Superior temporal gyrus (tissue), 1 donor: ENCODE data around the gene PWP1.

Experiments
- DNase-seq: peaks from one replicate; pipeline ENCODE4 v3.0.0-alpha.2; 2016; ENCODE audit errors: extremely low spot score

PWP1 gene

DNA sequence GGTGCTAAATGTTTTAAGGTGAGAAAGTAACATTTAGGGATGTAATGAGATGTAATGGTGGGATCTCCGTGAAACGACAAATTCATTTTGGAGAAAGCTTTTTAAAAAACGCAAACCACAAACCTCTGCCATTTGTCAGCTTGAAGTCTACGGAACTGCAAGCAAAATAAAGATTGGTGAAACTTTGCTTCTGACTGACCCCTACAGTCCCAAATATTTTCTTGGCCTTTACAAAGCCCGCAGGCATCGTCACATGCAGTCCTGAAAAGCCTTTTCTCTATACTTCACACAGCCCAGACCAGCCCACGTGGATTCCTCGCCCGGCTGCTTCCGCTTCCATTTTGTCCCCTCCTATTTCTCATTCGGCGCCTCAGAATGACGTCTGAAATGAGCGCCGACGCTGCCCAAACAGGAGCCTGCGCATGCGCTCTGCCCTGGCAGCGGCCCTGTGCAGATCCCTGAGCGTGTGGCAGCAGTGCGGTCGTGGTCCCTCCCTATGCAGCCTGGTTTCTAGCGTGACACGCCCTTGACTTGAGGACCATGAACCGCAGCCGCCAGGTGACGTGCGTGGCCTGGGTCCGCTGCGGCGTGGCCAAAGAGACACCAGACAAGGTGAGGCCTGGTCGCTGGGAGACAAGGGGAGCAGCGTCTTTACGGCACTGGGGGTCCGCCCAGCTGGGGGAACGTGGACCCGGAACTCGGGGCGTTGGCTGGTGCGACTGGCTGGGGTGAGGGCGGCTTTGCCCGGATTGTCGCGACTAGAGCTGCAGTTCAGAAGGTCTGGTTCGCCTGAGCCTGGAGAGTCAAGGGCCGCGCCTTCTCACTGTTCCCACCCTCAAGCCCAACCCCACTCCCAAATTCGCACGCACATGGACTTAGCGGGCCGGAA is at the start of gene PWP1:
PWP1 (plus strand) TSS at position 440 of the 889 bp plus-strand sequence; CDS start at position 541, 101 bp downstream.
- DNase-seq = peak; percentile 98

DNA sequence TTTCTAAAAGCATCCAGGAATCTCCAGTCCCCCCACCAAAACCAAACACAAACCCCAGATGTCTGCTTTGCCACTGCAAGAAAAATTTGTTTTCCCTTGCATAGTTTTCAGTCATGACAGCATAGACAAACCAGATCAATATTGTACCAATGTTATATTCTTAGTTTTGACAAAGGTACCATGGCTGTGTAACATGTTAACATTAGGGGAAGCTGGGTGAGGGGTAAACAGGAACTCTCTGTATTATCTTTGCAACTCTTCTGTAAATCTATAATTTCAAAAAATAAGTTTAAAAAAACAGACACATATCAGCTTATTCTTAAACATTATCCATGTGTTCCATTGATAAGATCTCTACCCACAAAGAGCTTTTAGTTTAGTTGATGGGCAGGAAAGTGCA is 44.4 kb upstream of the PWP1 start:
- DNase-seq = no peak

DNA sequence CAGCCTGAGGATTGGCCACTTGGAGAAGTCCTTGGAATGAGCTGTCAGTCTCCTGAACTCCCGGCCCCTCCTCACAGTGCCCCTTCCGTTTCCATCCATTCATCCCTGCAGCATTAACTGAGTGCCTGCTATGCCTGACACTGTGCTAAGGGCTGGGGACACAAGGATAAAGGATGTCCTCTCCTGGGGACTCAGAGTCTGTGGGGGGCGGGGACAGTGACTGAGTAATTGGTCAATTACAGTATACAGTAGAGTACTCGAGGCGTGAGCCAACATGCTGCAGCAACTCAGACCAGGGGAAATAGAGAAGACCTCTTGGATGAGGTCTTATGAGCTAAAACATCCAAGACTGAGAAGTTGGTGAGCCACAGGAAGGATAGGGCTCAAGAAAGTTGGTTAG is 43.4 kb upstream of the PWP1 start:
- DNase-seq = no peak

DNA sequence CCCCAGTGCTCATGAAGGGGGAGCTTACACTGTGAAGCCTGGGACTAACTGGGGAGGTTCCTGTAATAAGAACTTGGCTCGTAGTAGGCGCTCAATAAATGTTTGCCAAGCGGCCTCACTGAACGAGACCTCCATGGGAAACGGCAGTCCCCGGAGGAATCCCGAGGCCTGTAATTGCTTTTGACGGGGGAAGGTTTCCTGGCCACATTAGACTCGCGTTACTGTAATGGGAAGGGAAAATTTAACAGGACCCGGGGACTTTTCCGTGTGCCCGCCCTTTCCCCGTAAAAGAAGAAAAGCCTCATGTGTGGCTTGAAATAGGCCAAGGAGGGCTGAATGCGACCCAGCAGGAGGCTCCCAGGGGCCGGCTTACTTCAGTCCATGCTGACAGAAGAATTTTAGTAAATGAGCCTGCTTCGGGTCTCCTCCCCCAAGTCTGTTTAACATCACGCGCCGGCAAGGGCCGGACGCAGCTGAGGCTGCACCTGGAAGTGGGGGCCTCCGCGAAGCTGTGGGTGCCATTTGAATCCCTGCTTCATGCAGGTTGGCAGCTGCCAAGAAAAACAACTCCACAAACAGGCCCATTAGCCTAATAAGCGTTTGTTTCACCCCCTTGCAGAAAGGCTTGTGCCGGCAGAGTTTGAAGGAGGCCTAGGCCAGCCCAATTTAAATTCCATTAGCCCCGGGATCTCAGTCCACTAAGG is 39.8 kb upstream of the PWP1 start:
- DNase-seq = peak; percentile 17

DNA sequence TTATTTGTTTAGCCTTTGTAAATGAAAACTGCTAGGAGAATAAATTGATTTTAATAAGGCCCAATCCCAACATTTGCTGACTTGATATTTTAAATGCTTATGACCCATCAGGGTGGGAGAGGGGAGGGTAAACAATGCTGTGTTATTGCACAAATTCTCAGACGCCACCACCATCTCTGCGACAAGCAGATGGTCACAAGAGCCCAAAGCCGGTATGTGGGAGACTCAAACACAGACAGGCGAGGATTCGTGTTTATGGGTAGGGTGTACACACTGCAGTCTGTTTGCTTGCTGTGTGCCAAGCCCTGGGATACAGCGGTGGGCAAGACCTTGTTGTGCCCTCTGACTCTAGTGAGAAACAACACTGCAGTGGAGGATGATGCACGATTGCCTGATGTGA is 39.2 kb upstream of the PWP1 start:
- no peak for DNase-seq

DNA sequence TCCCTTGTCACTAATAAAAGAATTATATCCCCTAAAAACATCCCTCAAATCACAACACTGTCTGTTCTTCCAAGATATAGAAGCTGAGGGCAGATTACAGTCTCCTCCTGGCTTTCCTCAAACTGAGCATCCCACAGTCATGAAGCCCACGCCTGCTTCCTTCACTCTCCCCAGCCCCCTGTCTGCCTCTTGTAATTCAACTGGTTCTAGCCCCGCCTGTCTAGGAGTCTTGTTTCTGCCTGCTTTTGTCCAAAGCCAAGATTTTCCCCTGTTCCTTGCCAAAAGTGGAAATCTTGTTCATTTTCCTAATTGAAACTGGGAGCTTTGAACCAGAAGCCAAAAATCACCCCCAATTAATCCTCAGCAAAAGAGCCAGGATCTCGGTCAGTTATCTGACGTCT is 35.9 kb upstream of the PWP1 start:
- no peak for DNase-seq

DNA sequence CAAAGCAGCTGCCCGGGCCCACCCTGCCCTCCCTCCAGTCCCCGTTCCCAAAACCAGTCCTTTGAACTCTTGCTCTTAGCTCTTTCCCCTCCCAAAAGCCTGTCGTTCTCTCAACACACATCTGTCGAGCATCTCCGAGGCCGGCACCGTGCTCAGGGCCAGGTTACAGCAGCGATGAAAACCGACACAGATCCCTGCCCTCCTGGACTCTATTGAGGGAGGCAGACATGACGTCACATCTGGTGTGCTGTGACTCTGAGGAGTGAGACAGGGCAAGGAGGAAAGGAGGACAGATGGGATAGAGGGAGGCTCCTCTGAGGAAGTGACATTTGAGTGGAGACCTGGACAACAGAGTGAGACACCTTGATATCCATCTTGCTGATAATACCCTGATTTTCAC is 34.6 kb upstream of the PWP1 start:
- DNase-seq = no peak

DNA sequence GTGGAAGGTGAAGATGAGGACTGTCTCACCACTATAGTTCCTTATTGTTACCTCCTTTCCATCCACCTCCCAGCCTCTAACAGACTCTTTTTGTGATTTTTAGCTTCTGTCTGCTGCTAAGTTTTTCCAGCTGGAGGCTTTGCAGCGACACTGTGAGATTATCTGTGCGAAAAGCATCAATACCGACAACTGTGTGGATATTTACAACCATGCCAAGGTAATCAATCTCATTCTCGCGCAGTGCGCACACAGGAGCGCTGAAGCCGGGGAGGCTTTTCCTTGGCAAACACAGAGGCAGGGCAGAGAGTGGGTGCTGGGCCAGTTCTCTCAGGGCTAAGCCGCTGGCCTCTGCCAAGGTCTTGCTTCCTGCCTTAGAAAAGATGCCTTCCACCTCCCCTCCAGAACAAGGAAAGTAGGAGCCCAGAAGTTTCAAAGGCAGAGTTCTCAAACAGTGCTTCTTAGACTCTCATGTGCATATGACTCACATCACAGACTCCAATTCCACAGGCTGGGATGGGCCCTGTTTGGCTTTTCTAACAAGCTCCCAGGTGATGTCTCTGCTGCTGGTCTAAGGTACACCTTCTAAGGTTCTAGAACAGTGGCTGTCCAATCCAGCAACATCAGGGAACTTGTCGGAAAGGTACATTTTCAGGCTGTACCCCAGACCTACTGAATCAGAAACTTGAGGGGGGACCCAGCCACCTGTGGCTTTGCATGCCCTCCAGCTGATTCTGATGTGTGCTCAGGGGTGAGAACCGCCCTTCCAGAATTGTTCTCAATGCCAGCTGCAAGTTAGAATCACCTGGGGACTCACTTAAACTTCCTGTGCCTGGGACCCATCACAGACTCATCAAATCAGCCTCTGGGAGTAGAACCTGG is 33.8 kb upstream of the PWP1 start:
- no peak for DNase-seq

DNA sequence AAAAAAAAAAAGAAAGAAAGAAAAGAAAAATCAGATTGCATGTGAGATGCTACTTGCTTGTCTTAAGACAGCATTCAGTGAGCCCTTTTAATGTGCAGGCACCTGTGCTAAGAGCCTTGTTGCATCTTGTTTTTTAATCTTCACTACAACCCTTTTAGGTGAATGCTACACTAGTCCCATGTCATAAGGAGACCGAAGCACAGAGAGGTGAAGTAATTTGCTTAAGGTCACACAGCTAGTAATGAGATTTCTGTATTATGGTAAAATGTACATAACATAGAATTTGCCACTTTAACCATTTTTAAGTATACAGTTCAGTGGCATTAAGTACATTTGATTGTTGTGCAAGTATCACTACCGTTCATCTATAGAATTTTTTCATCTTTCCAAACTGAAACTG is 32.1 kb upstream of the PWP1 start:
- no peak for DNase-seq

DNA sequence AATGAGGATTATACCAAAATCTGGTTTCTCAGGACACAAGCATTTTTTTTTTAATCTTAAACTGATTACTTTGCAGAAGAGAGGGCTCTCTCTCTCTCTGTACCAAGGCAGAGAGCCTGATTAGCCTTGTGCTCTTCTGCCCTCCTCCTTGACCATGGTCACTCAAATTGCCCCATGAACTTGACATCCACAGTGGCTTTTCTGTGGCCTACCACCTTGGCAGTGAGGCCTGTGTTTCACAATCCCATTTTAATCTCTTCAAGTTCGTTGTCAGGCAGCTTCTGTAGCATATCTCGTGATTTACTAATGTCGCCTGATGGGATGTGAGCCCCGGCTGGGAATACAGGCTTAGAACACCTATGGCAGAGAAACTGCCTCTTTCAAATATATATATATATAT is 30.7 kb upstream of the PWP1 start:
- no peak for DNase-seq

DNA sequence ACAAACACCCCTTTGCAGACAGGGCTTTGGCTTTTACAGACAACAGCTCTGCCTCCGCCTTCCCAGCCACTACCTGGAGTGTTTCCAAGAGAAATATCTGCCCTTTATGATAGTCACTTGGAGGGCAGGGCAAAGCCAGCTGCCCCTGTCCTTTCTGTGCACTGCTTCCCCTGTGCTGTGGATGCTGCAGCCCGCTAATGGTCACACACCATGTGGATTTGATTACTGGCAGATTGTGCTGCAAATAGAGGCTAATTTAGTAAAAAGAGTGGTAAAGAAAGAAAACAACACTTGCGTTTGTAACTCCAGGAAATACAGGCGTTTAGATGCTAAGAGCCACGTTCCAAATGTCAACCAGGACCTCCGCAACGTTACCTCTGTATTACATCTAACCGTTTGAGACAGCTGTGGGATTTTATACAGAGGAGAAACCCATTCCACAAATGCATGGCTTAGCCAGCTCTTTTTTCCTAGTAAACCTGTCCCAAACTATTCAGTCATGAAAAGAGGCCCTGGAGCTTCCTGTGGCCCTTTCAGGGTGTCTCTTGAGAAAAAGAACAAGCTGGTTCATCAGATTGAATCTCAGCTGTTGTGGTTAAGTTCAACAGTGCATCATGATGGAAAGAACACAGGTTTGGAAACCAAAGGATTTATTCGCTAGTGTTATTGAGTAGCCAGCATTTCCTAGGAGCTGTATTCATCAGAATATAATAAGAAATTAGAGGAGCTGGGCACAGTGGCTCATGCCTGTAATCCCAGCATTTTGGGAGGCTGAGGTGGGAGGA is 30.1 kb upstream of the PWP1 start:
- no peak for DNase-seq

DNA sequence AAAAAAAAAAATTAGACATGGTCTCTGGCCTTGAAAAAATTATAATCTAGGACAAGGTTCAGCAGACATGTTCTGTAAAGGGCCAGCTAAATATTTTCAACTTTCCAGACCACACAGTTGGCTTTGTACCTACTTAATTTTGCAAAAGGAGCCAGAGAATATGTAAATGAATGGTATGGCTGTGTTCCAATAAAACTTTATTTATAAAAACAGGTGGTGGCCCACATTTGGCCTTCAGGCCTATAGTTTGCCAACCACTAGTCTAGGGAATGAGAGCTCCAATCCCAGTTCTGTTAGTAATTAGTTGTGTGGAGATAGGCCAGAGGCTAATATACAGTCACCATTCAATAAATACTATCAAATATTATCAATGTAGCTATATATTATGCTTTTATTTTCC is 29.3 kb upstream of the PWP1 start:
- no peak for DNase-seq

DNA sequence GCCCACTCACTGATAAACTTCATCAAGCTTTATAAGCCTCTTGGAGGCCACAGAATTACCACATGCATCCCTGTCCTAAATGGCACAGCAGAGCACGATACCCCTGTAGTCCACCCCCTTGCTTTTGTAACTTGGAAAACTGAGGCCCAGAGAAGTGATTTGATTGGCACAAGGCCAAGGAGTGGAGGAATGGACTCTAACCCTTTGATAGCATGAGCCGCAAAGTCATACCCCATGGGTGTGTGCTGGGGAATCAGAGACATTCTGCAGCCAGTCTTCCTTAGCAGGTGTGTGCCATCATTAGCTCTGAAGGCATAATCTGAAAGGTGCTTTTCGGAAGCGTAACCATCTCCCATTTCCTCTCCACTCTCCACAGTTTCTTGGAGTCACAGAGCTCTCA is 28.5 kb upstream of the PWP1 start:
- DNase-seq = no peak

DNA sequence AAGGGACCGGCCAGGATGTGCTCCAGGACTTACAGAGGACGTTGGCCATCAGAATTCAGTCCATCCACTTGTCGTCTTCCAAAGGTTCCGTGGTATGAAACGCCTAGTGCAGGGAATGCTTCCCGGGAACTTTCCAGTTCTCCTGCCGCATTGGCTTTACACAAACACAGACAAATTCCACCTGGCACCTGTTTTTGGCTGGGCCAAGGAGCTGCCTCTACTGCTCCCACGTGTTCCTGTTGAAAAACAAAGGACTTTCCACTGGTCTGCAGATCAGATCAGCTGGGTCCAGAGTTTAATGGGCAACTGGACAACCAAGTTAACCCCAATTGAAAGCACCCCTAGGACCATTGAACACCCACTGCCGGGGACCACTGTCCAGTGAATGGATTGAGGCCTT is 28.0 kb upstream of the PWP1 start:
- DNase-seq = no peak

DNA sequence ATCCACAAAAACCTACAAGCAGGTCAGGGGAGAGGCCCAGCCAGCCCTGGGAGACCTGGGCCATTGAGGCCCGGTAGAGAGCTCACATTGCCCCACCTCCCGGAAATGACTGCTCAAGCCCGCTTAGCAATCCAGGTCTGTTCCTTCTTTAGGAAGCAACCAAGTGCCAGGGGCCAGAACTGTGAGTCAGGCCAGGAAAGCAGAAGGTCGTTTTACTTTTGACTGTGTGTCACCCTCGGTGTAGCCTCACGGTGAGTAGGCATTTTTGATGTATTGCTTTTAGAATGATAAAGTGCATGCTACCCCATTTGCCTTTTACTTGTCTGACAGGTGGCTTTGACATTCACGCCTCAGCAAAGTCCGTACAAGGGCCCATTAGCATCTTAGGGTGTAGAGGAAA is 25.4 kb upstream of the PWP1 start:
- no peak for DNase-seq

DNA sequence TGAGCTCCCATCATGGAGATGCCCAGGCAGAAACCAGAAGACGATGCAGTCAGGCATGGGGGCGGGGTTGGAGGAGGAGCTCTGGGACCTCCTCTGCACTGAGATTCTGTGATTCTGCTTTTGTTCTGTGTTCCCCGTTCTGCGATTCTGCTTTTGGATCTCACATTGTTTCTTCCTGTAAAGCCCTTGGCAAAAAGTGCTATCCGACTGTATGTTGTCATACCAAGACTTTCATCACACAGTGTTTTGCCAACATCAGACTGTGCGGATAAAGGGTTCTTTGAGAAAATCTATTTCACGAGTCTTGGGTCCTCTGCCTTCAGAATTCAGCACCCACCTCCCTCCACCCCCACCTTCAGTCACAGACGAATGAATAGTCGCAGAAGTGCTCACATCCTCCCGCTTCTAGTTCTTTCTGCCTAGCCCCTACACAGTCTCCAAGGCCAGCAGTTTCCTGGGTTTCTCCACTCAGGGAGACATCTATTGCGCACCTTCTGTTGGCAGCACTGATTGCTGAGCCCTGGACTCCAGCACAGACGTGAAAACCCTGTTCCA is 24.7 kb upstream of the PWP1 start:
- DNase-seq = no peak

DNA sequence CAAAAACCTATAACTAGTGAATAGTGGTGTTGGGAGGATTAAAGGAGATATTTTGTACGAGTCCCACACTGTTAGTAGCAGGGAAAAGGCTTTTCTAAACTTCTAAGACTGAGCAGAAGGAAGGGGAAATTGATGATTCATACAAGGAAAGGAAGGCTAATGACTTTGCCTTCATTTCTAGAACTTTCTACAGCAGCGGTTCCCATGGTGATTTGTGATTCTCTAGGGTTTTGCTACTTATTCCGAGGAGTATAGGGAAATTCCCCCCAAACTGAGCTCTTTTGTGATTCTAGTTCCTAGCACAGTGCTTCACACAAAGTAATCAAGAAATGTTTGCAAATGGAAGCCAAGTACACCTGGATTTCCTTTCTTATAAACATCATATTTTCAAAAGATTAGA is 23.8 kb upstream of the PWP1 start:
- no peak for DNase-seq

DNA sequence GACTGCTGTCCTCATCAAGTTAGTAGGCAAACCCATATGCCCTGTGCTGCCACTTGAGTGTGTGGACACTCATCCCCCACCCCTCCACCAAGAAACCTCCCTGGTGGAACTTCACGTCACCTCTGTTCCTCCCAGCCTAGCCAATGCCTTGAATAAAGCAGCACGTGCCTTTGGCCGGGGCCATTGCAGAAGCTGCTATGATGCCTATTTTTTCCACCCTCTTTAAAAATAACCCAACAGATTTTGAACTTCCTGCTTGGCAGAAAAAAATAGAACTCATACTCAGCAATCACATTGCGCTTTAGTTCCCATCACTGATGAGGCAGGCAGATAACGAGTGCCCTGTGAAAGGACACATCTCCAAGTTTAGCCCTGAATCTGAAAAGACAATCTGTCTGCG is 23.1 kb upstream of the PWP1 start:
- peak; percentile 25 for DNase-seq

DNA sequence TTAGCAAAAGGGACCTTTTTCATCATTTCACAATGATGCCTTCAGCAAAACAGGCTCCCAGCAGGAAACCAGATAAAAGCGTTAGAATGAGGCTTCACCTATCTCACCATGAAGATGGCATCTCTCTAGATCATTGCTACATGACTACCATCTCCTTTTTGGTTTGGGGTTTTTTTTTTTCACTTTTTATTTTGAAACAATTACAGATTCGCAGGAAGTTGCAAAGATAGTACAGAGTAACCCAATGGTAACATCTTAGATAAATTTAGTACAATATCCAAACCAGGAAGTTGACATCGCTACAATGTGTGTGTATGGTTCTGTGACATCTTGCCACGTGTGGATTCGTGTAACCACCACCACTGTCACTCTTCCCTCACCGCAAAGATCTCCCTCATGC is 22.3 kb upstream of the PWP1 start:
- no peak for DNase-seq

DNA sequence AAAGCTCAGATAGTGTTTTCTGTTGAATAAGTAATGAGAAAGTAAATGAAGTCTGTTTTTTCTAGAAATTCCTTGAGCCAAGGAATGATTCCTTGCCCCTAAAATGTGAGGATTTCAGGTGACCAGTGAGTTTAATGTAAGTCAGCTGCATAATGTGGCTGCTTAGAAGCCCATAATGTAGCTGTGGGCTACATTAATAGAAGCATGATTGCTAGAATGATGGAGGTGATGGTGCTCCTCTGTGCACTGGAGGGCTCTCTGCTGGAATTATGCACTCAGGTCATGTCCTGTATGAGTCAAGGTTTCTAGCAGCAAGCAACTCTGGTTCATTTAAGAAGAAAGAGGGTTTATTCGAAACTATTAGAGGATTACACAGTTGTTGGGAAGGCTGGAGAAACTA is 19.6 kb upstream of the PWP1 start:
- DNase-seq = no peak

DNA sequence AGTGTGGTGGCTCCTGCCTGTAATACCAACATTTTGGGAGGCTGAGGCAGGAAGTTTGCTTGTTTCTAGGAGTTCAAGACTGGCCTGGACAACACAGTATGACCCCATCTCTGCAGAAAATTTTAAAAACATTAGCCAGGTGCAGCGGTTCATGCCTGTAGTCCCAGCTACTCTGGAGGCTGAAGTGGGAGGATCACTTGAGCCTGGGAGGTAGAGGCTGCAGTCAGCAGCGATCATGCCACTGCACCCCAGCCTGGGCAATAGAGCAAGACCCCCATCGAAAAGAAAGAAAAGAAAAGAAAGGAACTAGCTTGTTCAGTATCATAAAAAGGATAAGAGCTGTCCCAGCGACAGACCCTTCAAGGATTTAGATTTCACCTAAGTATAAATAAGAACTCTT is 18.1 kb upstream of the PWP1 start:
- no peak for DNase-seq
